HepG2 (cell line): Measurements from ENCODE around the gene VWA2. TPM values are rescaled to one million over a fixed set of nuclear protein-coding genes. Genes with fewer than 3 reads are reported as not detected.

ENCODE experiments used
- REXO4 ChIP-seq: sonication (generic); formaldehyde crosslinking; IDR thresholded peaks from 2 replicates; pipeline ENCODE4 v1.8.0; 2022; ENCODE audit warnings: missing genetic modification reagents, mild to moderate bottlenecking, borderline replicate concordance
- SOX6 ChIP-seq, 2 experiments: fragments of 450-650 bp in 1 of 2; sonication (generic) in 1 of 2; formaldehyde crosslinking in 1 of 2; IDR thresholded peaks; 2 replicates each; pipeline versions ENCODE4 v1.4.0 to v1.6.1; 2017 to 2020; ENCODE audit warnings: antibody characterized with exemption in 1 of 2, mild to moderate bottlenecking in 1 of 2, missing genetic modification reagents in 1 of 2
- YY1 ChIP-seq: IDR thresholded peaks from 2 replicates; pipeline ENCODE4 v1.6.1; 2011; ENCODE audit warnings: low read length, low read depth, moderate library complexity, mild to moderate bottlenecking; ENCODE audit not compliant: insufficient read depth, insufficient replicate concordance
- ZFP41 ChIP-seq: sonication (generic); formaldehyde crosslinking; IDR thresholded peaks from 2 replicates; pipeline ENCODE4 v1.4.0; 2020; ENCODE audit warnings: mild to moderate bottlenecking, missing genetic modification reagents, borderline replicate concordance
- ZNF224 ChIP-seq: sonication (generic); formaldehyde crosslinking; IDR thresholded peaks from 2 replicates; pipeline ENCODE4 v1.5.0; 2020; ENCODE audit warnings: mild to moderate bottlenecking, missing genetic modification reagents
- ZNF713 ChIP-seq: sonication (generic); formaldehyde crosslinking; IDR thresholded peaks from 2 replicates; pipeline ENCODE4 v1.4.0; 2020; ENCODE audit warnings: mild to moderate bottlenecking, missing genetic modification reagents
- polyA plus RNA-seq, 8 experiments: library from polyadenylated mRNA; depleted of rRNA in 3 of 8; stranded (reverse) in 7 of 8; unstranded in 1 of 8; fragments of >200 nt; fragmentation: Illumina TruSeq in 4 of 8; extraction: Trizol in 4 of 8; gene quantifications; 2 replicates each; pipeline versions ENCODE4 v1.2.1 to v1.2.3, GENCODE V29; 2011 to 2016; ENCODE audit warnings: low read depth in 4 of 8, missing spikeins in 1 of 8, mixed read lengths in 1 of 8; ENCODE audit not compliant: insufficient read depth in 1 of 8
- total RNA-seq, 5 experiments: library from RNA; depleted of rRNA; stranded (reverse); fragments of >200 nt; fragmentation: Illumina TruSeq; extraction: Trizol; gene quantifications; 2 replicates each; pipeline ENCODE4 v1.2.3, GENCODE V29; 2016; ENCODE audit warnings: low read depth in 1 of 5
- TF ChIP-seq, protein P1 (sequence below): IDR thresholded peaks from 2 replicates; pipeline ENCODE4 v1.6.1; 2016
- TF ChIP-seq, protein P2 (sequence below): sonication (generic); formaldehyde crosslinking; IDR thresholded peaks from 2 replicates; pipeline ENCODE4 v1.8.0; 2022; ENCODE audit warnings: mild to moderate bottlenecking, missing genetic modification reagents; ENCODE audit not compliant: insufficient replicate concordance

VWA2 gene
- total and polyA plus RNA-seq, 2 of the 13 experiments (the other 11 are each of a cell fraction or from before 2014, with no cell fraction given) = not detected

DNA sequence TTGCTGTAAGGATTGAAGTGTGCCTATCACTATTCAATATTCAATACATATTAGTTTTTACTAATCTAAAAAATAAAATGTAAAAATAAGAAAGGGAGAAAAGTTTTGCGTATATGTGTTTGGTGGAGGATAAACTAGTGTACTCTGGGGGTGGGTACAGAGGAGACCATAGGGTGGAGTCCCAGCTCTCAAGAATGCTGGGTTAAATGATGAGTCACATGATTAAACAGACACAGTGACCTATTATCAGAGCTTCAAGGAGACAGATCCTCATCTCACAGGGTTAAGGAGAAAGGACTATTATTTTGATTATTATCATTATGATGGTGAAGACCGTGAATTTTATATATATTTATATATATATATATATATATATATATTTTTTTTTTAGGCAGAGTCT is 87.7 kb downstream of the VWA2 start (continued):
- TF ChIP-seq, protein P1, sequence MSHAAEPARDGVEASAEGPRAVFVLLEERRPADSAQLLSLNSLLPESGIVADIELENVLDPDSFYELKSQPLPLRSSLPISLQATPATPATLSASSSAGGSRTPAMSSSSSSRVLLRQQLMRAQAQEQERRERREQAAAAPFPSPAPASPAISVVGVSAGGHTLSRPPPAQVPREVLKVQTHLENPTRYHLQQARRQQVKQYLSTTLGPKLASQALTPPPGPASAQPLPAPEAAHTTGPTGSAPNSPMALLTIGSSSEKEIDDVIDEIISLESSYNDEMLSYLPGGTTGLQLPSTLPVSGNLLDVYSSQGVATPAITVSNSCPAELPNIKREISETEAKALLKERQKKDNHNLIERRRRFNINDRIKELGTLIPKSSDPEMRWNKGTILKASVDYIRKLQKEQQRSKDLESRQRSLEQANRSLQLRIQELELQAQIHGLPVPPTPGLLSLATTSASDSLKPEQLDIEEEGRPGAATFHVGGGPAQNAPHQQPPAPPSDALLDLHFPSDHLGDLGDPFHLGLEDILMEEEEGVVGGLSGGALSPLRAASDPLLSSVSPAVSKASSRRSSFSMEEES (CRISPR knock-in tag) = no peak
- TF ChIP-seq, protein P2, sequence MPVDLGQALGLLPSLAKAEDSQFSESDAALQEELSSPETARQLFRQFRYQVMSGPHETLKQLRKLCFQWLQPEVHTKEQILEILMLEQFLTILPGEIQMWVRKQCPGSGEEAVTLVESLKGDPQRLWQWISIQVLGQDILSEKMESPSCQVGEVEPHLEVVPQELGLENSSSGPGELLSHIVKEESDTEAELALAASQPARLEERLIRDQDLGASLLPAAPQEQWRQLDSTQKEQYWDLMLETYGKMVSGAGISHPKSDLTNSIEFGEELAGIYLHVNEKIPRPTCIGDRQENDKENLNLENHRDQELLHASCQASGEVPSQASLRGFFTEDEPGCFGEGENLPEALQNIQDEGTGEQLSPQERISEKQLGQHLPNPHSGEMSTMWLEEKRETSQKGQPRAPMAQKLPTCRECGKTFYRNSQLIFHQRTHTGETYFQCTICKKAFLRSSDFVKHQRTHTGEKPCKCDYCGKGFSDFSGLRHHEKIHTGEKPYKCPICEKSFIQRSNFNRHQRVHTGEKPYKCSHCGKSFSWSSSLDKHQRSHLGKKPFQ (CRISPR knock-in tag) = no peak
- TF ChIP-seq REXO4 (CRISPR knock-in tag) = no peak
- no peak for TF ChIP-seq SOX6 (IDR thresholded peaks at IDR 0.05)
- no peak for TF ChIP-seq SOX6 (CRISPR knock-in tag; IDR thresholded peaks at IDR 0.05)
- TF ChIP-seq YY1 = no peak
- no peak for TF ChIP-seq ZFP41
- TF ChIP-seq ZNF224 (CRISPR knock-in tag) = no peak
- TF ChIP-seq ZNF713 (CRISPR knock-in tag) = no peak
